ENCODE measurements around the gene HNRNPUL2.

DNA sequence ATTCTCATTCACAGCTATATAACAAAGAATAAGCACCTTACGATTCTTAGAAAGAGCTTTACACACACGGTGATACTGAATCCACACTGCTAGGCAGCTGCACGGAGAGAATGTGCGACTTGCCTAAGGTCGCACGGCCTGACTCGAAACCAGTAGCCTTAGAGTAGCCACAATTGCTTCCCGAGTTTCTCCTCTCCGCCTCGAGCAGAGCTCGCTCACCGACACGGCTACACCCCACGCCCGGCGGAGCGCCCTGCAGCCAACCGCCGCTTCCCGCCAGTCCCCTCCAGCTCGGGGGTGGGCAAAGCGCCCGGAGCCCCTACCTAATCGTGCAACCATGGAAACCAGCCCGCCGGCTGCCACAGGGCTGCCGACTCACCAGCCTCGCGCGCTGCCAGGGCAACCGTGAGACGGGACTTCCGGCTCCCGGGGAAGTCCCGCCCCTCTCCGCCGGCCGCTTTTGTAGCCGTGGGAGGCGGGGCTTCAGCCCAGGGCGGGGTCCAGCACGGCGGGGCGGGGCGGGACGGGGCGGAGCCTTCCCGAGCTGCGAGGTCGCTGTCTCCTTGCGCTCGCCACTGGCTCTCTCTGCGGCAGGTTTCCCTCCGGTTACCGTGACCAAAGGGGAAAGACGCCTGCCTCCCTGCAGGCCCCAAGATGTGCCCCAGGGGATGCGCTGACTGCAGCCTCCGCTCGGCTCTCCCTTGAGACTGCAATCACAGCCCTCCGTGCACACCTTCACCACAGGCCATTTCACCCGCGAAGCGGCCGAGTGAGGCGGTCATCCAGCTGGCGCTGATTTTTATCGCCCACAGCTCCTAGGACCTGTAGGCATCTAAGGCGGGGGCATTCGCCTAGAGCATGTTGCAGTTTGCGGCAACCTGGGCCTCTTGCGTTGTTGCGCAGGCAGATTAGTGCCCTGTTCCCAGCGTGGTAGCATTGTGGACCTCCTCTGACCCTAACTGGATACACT is 21.1 kb downstream of the HNRNPUL2 start:
- TF ChIP-seq, protein P1, sequence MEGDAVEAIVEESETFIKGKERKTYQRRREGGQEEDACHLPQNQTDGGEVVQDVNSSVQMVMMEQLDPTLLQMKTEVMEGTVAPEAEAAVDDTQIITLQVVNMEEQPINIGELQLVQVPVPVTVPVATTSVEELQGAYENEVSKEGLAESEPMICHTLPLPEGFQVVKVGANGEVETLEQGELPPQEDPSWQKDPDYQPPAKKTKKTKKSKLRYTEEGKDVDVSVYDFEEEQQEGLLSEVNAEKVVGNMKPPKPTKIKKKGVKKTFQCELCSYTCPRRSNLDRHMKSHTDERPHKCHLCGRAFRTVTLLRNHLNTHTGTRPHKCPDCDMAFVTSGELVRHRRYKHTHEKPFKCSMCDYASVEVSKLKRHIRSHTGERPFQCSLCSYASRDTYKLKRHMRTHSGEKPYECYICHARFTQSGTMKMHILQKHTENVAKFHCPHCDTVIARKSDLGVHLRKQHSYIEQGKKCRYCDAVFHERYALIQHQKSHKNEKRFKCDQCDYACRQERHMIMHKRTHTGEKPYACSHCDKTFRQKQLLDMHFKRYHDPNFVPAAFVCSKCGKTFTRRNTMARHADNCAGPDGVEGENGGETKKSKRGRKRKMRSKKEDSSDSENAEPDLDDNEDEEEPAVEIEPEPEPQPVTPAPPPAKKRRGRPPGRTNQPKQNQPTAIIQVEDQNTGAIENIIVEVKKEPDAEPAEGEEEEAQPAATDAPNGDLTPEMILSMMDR (conservative IDR thresholded peaks at IDR 0.05; ENCODE audit: low read length): no peak
- no peak for TF ChIP-seq EZH2phosphoT487 (IDR thresholded peaks at IDR 0.05; ENCODE audit: borderline replicate concordance, low read depth, low read length)
